ENCODE measurements around the gene UBE4B.

DNA sequence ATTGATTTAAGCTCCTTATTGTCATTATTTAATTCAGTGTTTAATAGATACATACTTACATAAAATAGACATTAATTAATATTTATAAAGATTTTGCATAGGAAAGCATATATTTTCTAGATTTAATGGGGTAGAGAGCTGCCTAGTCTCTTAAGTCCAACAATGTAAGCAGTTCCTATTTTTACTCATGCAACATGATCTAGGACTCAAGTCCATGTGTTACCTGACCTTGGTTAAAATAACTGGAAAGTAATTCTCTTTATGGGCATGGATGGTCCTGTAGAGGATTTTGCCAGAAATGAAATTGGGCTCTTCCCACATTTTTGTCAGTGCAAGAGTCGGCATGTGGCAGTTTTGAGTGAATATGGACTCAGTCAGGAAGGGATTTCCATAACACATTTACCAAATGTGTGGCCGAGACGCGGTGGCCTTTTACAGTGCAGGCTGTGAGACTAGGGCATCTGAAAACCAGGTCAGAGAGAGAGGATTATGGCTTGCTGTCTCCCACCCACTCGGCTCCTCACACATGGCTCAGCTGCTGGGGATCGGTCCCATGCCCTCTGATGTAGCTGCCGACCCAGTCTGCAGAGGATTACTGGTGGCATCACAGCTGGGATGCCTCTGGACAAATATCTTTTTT, 171.4 kb downstream of the UBE4B start:
- TF ChIP-seq, protein P1, sequence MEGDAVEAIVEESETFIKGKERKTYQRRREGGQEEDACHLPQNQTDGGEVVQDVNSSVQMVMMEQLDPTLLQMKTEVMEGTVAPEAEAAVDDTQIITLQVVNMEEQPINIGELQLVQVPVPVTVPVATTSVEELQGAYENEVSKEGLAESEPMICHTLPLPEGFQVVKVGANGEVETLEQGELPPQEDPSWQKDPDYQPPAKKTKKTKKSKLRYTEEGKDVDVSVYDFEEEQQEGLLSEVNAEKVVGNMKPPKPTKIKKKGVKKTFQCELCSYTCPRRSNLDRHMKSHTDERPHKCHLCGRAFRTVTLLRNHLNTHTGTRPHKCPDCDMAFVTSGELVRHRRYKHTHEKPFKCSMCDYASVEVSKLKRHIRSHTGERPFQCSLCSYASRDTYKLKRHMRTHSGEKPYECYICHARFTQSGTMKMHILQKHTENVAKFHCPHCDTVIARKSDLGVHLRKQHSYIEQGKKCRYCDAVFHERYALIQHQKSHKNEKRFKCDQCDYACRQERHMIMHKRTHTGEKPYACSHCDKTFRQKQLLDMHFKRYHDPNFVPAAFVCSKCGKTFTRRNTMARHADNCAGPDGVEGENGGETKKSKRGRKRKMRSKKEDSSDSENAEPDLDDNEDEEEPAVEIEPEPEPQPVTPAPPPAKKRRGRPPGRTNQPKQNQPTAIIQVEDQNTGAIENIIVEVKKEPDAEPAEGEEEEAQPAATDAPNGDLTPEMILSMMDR (conservative IDR thresholded peaks at IDR 0.05), result no peak
- TF ChIP-seq ZFX (IDR thresholded peaks at IDR 0.05), result no peak
